ENCODE measurements around the gene GRID2. TPM values are rescaled to one million over a fixed set of nuclear protein-coding genes. Genes with fewer than 3 reads are reported as not detected.

Gene GRID2
- total and polyA plus RNA-seq, 2 of the 13 experiments (the other 11 are each of a cell fraction or from before 2014, with no cell fraction given), result not detected

DNA sequence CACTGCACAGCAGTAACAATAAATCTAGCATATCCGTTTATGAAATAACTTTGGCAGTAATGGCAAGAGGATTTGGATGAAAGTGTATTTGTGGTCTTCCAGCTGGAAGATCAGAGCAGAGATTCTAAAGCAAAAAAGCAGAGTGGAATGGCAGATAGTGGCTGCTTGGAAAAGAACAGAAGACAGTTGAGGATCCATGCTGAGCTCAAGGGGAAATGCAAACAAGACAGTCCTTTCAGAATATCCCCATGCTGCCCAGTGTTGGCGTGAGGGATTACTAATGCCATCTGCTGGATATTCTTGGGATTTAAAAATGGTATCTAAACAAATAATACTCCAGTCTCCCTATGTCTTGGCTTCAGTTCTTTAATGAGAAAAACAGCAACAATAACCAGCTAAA, 895.7 kb downstream of the GRID2 start (continued):
- TF ChIP-seq AHR (CRISPR knock-in tag; IDR thresholded peaks at IDR 0.05), result no peak
- TF ChIP-seq, protein P1, sequence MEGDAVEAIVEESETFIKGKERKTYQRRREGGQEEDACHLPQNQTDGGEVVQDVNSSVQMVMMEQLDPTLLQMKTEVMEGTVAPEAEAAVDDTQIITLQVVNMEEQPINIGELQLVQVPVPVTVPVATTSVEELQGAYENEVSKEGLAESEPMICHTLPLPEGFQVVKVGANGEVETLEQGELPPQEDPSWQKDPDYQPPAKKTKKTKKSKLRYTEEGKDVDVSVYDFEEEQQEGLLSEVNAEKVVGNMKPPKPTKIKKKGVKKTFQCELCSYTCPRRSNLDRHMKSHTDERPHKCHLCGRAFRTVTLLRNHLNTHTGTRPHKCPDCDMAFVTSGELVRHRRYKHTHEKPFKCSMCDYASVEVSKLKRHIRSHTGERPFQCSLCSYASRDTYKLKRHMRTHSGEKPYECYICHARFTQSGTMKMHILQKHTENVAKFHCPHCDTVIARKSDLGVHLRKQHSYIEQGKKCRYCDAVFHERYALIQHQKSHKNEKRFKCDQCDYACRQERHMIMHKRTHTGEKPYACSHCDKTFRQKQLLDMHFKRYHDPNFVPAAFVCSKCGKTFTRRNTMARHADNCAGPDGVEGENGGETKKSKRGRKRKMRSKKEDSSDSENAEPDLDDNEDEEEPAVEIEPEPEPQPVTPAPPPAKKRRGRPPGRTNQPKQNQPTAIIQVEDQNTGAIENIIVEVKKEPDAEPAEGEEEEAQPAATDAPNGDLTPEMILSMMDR (CRISPR knock-in tag; IDR thresholded peaks at IDR 0.05), result peak; percentile 59
- TF ChIP-seq, protein P2, sequence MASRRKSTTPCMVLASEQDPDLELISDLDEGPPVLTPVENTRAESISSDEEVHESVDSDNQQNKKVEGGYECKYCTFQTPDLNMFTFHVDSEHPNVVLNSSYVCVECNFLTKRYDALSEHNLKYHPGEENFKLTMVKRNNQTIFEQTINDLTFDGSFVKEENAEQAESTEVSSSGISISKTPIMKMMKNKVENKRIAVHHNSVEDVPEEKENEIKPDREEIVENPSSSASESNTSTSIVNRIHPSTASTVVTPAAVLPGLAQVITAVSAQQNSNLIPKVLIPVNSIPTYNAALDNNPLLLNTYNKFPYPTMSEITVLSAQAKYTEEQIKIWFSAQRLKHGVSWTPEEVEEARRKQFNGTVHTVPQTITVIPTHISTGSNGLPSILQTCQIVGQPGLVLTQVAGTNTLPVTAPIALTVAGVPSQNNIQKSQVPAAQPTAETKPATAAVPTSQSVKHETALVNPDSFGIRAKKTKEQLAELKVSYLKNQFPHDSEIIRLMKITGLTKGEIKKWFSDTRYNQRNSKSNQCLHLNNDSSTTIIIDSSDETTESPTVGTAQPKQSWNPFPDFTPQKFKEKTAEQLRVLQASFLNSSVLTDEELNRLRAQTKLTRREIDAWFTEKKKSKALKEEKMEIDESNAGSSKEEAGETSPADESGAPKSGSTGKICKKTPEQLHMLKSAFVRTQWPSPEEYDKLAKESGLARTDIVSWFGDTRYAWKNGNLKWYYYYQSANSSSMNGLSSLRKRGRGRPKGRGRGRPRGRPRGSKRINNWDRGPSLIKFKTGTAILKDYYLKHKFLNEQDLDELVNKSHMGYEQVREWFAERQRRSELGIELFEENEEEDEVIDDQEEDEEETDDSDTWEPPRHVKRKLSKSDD (CRISPR knock-in tag; IDR thresholded peaks at IDR 0.05; ENCODE audit: low read depth), result no peak
- TF ChIP-seq MBNL3 (CRISPR knock-in tag; conservative IDR thresholded peaks at IDR 0.05), result no peak
- TF ChIP-seq, protein P3, sequence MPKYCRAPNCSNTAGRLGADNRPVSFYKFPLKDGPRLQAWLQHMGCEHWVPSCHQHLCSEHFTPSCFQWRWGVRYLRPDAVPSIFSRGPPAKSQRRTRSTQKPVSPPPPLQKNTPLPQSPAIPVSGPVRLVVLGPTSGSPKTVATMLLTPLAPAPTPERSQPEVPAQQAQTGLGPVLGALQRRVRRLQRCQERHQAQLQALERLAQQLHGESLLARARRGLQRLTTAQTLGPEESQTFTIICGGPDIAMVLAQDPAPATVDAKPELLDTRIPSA (CRISPR knock-in tag; IDR thresholded peaks at IDR 0.05; ENCODE audit: borderline replicate concordance), result no peak
- TF ChIP-seq SNAI1 (CRISPR knock-in tag; IDR thresholded peaks at IDR 0.05; ENCODE audit: borderline replicate concordance), result no peak
- TF ChIP-seq MATR3 (CRISPR knock-in tag; IDR thresholded peaks at IDR 0.05), result no peak
- no peak for TF ChIP-seq TBL1XR1 (IDR thresholded peaks at IDR 0.05; ENCODE audit: borderline replicate concordance, low read length, partially characterized antibody)
- no peak for TF ChIP-seq ZSCAN21 (CRISPR knock-in tag; IDR thresholded peaks at IDR 0.05; ENCODE audit: borderline replicate concordance)
- TF ChIP-seq, protein P4, sequence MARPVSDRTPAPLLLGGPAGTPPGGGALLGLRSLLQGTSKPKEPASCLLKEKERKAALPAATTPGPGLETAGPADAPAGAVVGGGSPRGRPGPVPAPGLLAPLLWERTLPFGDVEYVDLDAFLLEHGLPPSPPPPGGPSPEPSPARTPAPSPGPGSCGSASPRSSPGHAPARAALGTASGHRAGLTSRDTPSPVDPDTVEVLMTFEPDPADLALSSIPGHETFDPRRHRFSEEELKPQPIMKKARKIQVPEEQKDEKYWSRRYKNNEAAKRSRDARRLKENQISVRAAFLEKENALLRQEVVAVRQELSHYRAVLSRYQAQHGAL (CRISPR knock-in tag; IDR thresholded peaks at IDR 0.05; ENCODE audit: not compliant biosample characterization), result no peak

Data from HepG2 (cell line).